Measurements from ENCODE around the gene FEV.

The FEV gene

DNA sequence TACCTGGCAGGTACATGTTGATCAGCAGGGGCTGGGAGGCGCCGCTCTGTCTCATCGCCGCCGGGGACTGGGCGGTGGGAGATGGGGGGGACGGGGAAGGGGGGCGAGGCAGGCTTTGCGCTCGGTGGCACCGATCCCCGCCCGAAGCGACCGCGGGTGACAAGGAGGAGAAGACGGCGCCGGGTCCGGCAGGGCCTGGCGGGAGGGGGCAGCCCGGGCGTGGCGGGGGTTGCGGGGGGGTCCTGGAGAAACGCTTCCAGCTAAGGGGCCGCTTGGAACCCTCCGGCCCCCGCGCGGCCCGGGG lies at the start of gene FEV:
Gene FEV (minus strand): TSS at position 164 of the 304 bp plus-strand sequence. CDS start 109 bp downstream, at position 55.
- no peak for DNase-seq

DNA sequence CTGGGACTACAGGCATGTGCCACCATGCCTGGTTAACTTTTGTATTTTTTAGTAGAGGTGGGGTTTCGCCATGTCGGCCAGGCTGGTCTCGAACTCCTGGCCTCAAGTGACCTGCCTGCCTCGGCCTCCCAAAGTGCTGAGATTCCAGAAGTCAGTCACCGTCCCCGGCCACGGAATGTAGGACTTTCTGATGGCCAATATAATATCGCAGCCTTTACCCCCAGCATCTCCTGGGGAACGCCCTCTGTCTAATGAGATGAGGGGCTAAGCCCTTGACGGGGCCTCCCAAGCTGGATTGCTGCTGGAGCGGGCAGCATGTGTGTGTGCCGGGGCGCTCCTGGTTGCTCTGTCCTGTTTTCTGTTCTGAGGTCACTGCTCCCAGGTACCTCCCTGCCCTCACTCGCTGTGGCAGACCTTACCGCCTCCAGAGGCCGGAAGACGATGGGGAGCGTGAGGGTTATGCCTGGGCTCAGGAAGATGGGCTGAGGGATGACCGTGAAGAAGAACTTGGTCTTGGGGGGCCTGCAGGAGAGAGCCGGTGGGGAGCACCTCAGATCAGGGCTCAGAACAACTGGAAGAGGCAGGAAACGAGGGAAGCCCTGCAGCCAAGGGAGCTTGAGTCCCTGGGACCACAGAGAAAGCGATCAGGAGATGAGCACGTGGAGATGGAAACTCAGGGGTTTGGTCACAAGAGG lies 47.2 kb upstream of the FEV start:
- DNase-seq: no peak

DNA sequence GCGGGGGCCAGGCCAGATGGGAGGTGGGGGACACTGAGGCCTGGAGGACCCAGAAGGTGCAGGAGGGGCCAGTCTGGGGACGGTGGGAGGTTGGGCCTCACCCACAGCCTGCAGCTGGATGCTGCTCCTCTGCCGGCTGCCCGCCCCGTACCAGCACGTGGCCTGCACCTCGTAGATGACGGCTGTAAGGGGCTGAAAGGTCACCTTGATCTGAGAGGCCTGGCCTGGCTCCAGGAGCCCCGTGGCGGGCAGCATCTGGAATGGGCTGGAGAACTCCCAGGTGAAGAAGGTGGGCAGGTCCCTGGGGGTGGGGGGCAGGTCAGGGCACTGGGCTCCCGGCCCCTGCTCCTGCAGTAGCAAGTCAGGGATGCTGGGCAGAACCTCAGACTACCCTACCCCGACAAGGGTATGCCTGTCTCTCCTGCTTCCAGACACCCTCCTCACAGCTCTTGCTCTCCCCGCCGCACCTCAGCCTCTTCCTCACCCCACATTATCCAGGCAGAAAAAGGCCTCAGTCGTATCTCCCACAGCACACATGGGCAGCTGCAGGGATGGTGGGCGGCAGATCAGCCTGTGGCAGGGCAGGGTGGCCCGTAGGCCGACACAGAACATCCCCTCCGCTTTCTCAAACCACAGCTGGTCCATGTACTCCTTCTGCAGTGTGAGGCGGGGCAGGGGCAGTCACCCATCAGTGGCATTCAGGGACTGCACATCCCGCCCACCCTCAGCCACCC lies 46.2 kb upstream of the FEV start:
- DNase-seq: no peak

DNA sequence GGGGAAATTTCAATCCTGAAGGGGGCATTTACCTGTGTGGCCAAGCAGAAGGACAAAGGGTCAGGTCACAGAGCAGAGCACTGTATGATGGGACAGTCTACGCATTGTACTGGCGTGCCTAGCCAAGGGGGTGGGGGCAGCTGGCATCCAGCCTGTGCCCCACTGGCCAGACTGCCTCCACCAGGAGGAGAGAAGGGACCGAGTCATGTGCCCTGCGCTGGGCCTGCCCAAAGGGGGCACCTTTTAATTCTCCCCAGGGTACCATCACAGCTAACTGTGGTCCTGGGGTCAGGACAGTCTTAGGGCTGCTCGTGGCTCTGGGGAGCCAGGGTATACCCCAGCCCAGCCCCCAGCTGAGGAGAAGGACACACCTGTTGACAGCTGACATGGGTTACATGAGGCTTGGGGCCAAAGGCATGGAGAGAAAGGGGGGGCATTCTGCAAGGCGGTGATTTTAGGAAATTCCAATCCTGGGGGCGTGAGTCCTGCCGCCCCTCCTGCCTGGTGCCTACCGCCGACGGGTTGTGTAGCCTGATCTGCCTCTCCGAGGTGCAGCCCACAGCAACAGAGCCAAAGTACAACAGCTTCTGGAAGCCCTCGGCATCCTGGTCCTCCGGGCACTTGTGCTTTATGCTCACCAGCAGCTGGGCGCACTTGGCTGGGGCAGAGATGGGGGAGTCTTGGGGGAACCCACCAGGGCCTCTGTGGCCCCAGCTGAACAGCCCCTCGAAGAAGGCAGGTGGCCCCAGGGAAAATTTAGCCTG lies 45.4 kb upstream of the FEV start:
- no peak for DNase-seq

DNA sequence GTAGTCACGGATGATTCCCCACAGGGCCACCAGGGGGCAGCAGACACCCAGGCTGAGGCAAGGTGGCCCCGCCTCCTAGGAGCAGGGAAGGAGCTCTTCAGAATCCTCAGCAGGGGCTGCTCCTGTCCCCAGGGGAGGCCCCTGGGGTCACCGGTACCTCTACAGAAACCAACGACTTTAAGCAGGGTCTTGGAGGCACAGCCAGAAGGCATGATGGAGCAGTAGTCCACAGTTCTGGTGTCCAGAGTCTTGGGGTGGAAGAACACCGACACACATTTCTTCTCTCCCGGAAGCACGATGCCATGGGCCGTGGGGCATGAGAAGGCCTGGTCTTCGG lies 44.8 kb upstream of the FEV start:
- DNase-seq: peak; percentile 73

DNA sequence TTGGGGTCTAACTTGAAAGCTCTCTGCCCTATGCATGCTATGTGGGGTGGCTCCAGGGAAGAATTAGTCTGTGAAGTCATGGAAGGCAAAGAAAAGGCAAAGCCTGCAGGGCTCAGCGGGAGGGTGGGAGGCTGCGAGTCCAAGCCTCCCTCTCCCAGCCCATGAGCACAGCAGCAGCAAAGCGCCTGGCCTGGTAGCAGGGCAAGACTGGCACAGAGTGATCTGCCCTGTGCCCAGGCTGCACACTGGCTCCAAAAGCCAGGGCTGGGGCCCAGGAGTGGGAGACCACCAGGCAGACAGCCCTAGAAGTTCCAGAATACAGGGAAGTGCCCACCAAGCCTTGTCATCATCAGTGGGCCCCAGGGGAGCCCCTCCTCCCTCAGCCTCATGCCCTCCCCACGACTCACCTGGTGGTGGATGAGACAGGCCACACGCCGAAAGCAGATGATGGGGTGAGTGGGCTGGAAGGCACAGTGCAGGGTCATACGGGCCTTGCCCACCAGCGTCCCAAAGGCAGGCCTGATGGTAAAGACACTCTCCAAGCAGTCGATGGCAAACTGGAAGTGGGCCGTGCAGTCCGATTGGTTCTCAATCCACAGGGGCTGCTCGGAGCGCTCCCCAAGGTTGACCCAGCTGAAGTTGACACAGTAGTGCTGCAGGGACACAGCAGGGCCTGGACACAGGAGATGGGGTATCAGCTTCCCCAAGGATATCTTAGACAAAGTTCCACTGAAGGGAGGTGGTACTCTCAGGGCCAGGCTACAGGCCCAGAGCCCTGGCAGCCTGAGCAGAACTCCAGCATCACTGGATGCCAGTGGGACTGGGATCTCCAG lies 44.2 kb upstream of the FEV start:
- no peak for DNase-seq

DNA sequence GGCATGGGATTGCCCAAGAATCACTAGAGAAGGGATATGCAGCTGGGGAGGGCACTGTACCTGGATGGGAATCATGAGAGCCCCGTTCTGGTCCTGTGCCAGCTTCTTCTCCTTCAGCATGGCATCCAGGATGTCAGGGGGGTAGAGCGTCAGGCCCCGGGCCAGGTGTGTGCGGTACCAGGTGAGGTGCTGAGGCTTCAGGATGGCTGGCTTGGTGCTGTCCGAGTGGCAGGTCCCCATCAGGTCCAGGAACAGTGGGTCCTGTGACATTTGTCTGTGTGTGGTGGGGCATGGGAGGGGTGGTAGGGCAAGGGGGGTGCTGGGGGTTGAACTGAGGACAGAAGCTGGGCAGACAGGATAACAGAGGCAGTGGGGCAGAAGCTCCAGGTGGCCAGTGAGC lies 43.2 kb upstream of the FEV start:
- no peak for DNase-seq

DNA sequence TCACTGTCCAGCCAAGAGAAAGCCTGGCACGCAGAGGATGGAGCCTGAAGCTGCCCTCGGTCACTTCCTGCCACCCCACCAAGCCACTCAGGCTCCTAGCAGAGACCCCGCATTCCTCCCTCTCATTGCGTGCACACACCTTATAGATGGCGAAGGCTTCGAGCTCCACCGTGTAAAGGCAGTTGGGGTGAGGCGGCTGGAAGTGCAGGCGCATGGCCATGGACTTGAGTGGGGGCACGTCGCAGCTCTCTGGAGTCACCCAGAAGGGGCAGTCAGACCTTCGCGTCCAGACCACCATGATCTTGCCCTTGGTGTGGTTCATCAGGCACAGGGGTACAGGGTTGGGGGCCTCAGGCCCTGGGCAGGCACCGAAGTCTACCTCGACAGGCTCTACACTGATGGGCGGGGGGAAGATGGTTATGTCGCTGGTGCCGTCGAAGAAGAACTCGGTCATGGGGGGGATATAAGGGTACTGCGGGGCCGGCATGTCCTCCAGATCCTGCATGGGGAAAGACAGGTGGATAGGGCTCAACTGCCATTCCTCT lies 42.6 kb upstream of the FEV start:
- no peak for DNase-seq

DNA sequence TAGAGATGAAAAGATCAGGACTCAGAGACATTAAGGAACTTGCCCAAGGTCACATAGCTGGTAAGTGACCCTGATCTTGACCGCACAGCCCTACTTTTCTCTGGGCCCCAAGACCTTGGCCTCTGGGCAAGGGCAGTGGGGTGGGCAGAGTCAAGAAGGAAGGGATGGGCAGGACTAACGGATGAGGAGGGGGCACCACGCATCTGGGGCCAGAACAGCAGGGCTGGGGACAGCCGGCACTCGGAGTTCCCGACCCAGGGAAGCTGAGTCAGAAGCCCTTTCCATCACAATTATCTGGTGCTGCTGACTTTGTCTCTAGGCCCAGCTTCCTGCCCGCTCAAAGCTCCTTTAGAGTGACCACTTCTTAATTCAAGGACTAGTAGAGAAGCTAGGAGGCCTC lies 42.0 kb upstream of the FEV start:
- no peak for DNase-seq

DNA sequence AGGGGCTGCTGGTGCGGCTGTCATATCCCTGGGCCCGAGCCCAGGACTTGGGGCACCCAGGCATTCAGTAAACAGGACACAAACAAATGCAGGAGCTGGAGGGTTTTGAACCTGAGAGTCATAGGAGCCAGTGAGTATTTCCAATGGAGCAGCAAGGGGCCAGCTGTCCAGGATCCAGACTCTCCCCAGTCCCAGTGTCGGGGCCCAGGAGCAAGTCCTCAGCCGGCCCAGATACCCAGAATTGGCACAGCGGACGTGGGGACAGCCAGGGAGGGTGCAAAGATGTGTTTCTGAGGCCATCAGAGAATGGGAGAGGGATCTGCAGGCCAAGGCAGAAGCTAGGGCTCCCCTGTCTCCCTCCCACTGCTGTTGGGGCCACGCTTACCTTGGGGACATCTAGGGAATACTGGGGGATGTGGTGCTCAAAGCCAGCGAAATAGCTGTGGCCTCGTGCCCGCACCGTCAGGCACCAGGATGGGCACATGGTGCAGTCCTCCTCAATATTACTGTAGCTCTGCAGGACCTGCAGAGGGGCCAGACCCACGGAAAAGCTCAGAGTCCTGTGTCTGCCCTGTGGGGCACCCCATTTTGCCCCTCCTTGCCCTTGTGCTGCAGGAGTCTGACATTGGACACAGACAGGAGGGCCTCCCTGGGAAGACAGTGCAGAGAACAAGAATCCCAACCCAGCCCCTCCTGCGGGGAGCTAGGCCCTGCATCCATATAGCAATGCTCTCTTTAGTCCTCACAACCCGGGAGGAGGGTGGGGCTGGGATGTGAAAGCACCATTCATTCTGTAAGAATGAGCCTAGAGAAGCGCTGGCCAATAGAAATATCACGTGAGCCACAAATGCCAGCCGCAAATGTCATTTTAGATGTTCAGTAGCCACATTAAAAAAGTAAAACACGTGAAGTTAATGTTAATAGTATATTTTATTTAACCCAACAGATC lies 40.9 kb upstream of the FEV start:
- no peak for DNase-seq

DNA sequence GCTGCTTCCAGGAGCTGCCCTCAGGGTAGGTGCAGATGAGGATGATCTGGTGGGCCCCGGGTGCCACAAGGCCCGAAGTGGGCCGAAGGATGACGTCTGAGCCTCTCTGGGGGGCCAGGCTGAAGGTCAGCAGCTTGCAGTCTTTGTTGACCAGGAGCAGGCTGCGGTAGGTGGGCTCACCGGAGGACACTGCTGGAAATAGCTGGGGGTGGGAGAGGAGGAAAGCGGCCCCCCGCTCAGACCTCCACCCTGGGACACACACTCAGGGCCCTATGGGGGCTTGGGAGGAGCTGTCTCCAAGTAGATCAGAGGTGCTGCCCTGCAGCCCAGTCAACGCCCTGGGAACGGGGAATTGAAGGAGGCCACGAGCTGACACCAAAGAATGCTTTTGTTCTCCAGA lies 39.1 kb upstream of the FEV start:
- no peak for DNase-seq

DNA sequence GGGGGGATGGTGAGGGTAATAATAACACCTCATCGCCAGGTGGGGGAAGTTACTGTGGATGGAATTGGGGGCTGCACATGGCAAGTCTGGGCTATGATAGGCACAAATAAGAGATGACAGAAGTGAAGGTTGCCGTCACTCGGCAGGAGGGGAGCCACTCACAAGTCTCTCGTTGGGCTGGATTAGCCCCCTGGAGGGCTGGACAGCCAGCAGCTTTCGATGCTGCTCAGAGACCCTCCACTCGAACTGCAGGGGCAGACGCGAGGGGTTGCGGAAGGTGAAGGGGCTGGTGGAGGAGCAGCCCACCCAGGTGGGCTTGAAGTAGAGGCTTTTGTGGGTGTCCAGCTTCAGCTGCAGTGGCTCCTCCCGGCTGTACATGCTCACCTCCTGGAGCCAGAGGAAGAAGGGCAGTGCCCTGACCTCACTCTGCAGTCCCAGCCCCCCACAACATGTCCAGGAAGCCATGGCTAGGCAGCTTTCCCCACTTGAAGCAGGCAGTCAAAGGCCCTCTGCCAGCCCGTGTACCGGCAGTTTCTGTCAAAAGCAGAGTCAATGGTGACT lies 38.1 kb upstream of the FEV start:
- no peak for DNase-seq

DNA sequence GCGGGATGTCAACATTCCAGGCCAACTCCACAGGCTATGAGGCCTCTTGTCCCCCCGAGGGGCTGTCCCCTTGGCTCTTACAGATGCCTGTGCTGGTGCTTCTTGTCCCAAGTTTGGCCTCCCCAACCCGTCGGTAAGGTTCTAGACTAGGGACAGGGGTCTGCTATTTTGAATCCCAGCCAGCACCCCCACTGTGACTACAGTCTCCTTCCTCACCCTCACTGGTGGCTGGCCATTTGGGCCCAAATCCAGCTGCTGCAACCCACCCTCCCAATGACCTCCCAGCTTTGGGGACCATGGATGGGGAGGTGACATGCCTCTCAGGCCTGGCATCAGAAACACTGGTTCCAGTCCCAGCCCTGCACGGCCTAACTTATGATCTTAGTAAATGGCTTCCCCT lies 37.6 kb upstream of the FEV start:
- no peak for DNase-seq

DNA sequence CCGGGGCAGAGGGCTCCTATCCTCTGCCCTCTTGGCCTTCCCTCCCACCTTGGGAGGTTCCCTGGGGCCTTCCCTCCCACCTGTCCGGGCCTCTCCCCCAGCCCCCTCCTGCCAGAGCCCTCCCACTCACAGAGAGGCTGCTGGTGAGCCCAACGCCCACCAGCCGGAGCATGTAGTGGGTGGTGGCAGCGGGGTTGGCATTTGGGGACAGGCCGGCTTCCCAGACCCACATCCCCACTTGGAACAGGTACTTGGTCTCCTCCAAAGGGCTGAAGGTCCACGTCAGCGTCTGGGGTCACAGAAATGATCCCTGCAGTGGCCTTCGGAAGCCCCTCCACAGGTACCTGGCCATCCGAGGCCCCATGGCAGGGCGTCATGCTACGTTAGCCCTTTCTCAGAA lies 37.1 kb upstream of the FEV start:
- no peak for DNase-seq

DNA sequence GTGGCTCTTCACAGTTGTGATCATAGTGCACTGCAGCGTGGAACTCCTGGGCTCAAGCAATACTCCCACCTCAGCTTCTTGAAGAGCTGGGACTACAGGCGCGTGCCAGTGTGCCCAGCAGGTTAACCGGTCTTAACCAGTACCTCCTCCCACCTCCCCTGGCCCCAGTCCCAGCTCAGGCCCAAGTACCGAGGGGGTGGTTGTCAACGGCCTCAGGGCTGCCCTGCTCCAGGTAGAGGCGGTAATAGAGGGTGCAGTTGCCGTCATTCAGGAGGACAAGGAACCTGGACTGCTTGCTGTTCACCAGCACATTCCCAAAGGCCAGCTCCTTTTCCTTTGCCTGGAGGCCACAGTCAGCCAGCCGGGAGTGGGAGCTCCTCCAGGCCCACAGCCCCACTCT lies 36.6 kb upstream of the FEV start:
- no peak for DNase-seq

DNA sequence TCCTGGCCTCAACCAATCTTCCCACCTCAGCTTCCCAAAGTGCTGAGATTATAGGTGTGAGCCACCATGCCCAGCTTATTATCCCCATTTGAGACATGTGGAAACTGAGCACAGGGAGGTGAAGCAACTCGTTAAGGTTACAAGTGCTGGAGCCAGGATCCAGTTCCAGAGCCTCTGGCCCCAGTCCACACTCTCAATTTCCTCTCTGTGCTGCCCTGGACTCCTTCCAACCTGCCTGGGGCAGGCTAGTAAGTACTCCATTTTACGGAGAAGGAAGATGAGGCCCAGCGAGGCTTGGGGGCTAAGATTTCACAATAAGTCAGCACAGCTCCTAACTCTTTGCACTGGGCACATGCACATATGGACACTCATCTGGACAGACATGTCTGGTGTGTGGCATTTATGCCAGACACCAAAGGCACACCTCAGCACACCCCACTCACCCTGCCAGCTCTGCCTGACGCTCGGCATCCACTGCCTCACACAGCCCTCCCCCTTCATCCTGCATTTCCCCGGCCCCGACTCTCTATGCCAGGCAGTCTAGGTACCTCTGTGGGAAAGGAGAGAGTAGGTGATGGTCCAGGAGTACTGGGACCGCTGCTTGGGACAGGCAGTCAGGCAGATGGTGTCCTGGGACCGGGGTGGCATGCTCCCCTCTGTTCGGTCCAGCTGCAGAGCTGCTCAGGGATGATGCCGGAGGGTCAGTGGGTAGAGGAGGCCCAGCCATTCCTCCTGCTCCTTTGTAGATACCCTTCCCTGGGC lies 35.8 kb upstream of the FEV start:
- DNase-seq: no peak

DNA sequence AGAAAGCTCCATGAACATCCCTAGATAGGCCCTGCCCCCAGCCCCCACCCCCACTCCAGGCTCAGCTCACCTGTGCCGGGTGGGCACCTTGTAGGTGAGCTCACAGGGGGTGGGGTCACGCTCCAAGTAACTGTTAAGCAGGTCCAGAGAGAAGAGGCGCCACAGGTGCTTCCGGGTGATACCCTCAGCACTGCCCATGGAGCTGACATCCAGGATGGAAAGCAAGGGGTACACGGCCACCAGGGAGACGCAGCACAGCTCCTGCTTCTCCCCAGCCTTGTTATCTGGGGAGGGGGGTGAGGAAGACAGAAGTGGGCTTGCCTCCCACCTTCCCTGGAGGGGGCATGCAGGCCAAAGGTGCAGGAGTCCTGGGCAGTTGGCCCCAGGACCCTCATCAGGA lies 34.5 kb upstream of the FEV start:
- no peak for DNase-seq

DNA sequence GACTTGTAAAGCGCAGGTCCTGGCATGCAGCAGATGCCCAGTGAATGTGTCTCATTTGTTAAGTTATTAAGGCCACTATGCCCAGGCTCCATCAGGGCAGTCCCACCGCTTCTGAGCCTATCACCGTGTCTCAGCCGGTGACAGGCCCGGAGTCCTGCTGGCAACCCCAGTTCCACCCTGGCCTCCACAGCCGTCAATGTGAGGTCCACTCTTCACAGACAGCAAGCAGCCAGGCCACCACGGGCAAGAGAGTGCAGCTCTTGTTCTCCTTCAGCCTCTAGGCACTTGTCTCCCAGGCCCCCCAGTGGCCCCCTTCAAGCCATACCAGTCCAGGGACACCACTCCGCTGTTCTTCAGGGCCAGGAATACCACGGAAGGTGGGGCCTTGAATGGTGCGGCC lies 33.7 kb upstream of the FEV start:
- DNase-seq: no peak

DNA sequence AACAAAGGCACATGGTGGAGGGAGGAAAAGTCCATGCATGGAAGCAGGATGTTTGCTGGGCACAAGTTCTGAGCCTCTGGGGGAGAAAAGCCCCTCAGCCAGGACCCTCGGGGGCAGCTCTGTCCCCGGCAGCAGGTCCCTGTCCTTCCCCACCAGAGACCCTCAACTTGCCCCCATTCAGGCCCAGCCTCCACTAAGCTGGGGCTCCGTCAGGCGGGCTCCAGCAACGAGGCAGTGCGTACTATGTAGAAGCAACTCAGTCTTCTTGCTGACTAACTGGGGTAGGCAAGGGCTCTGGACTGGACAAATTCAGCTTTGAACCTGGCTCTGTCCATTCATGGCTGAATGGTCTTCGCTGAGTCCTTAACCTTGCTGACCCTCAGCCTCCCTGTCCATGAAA lies 33.3 kb upstream of the FEV start:
- no peak for DNase-seq

DNA sequence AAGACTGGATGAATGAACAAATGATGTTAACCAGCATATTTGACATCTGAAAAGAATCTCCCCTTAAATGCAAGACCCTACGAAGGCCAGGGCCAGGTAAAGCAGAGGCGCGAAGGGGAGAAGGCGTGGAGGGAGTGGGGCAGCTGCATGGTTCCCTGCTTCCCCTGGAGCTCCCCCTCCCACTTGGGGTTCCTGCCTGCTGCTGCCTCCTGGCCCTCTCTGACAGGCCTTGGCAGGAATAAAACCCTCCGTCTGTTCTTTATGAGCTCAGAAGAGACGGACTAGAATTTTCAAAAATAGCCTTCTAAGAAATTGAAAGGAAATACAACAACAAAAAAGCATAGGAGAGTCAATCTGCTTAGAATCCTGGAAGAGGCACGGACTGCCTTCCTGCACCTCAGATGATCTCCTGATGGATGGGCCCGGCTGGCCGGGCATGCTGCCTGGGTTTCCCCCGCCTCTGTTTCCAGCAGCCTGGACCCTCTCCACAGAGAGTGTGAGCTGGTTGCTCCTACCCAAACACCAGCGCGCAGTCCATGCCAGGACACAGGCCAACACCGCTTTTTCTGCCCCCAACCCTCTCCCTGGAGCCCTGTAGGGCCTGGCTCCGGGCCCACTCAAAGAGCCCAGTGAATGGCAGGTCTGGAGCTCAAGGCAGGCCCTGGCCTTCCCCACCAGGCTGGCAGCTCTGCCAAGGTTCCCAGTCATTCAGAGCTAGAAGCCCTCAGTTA lies 32.4 kb upstream of the FEV start:
- DNase-seq: no peak
